ENCODE results near the gene FOXE1.

- TF ChIP-seq CTCF (IDR thresholded peaks at IDR 0.05), result no peak
- TF ChIP-seq POLR2A (IDR thresholded peaks at IDR 0.05), result no peak
- no peak for TF ChIP-seq POLR2AphosphoS5 (IDR thresholded peaks at IDR 0.05)
These were observed 20.4 kb downstream of the FOXE1 start for GRCh38 chr9:97873425-97873824.
